SK-N-SH (cell line): ENCODE data around the gene HIPK4. TPM values are rescaled to one million over a fixed set of nuclear protein-coding genes. Genes with fewer than 3 reads are reported as not detected.

Source experiments
- CTCF ChIA-PET: fragments of 300-600, 350-600 bp; formaldehyde crosslinking; extraction: SDS; loops from one replicate; lab custom pipeline; 2021; lab: Yijun Ruan, JAX
- POLR2A ChIA-PET: fragments of 350-600 bp; sonication (Branson Sonifier 250); formaldehyde crosslinking; extraction: SDS; loops from one replicate; lab custom pipeline; 2020; ENCODE audit warnings: antibody characterized with exemption, inconsistent platforms; lab: Yijun Ruan, JAX
- DNase-seq: peaks from one replicate; pipeline ENCODE4 v3.0.0; 2012
- H2AFZ ChIP-seq: fragments of 200-600 bp; sonication (generic); 2 replicates; pipeline ENCODE4 v1.8.1; 2016; ENCODE audit warnings: antibody characterized with exemption, mild to moderate bottlenecking, low read depth
- H3F3A ChIP-seq: fragments of 200-600 bp; sonication (generic); replicated peaks from 2 replicates; pipeline ENCODE3; 2016; ENCODE audit warnings: antibody characterized with exemption, mild to moderate bottlenecking; ENCODE audit not compliant: insufficient read depth
- H3K27ac ChIP-seq, 2 experiments: fragments of 200-500 bp in 1 of 2; fragments of 200-600 bp in 1 of 2; sonication (Bioruptor generic) in 1 of 2; sonication (generic), shearing (Covaris generic) in 1 of 2; 2 replicates each; pipeline versions ENCODE4 v1.5.1 to v1.6.1; 2014 to 2016; ENCODE audit warnings: low read depth in 2 of 2, inconsistent platforms in 1 of 2, low read length in 1 of 2, mild to moderate bottlenecking in 1 of 2, mixed read lengths in 1 of 2
- H3K27me3 ChIP-seq: fragments of 200-600 bp; sonication (generic), shearing (Covaris generic); 2 replicates; pipeline ENCODE4 v1.6.1; 2016; ENCODE audit warnings: mixed run types; ENCODE audit not compliant: insufficient read depth
- H3K36me3 ChIP-seq, 2 experiments: fragments of 200-500 bp in 1 of 2; fragments of 200-600 bp in 1 of 2; sonication (Bioruptor generic) in 1 of 2; sonication (generic) in 1 of 2; replicated peaks in 1 of 2; 2 replicates each; pipeline versions ENCODE3 to v1.5.1; 2014 to 2016; ENCODE audit warnings: low read length in 1 of 2, mild to moderate bottlenecking in 1 of 2; ENCODE audit not compliant: insufficient read depth in 2 of 2, control insufficient read depth in 1 of 2
- H3K4me1 ChIP-seq, 2 experiments: fragments of 200-500 bp in 1 of 2; fragments of 200-600 bp in 1 of 2; sonication (Bioruptor generic) in 1 of 2; sonication (generic), shearing (Covaris generic) in 1 of 2; 2 replicates each; pipeline versions ENCODE4 v1.5.1 to v1.6.1; 2014 to 2016; ENCODE audit warnings: low read depth in 1 of 2, low read length in 1 of 2, mixed run types in 1 of 2; ENCODE audit not compliant: insufficient read depth in 2 of 2, control insufficient read depth in 1 of 2
- H3K4me2 ChIP-seq: fragments of 200-600 bp; sonication (generic), shearing (Covaris generic); 2 replicates; pipeline ENCODE4 v1.6.1; 2017; ENCODE audit warnings: mixed run types
- H3K4me3 ChIP-seq, 2 experiments: fragments of 200-500 bp in 1 of 2; fragments of 200-600 bp in 1 of 2; sonication (Bioruptor generic) in 1 of 2; sonication (generic), shearing (Covaris generic) in 1 of 2; 2 replicates each; pipeline versions ENCODE4 v1.5.1 to v1.8.1; 2014 to 2016; ENCODE audit warnings: low read depth in 2 of 2, inconsistent platforms in 1 of 2, low read length in 1 of 2, mild to moderate bottlenecking in 1 of 2, mixed read lengths in 1 of 2, moderate library complexity in 1 of 2
- H3K79me2 ChIP-seq: fragments of 200-600 bp; sonication (generic); 2 replicates; pipeline ENCODE4 v1.8.1; 2017; ENCODE audit warnings: mild to moderate bottlenecking; ENCODE audit not compliant: insufficient read depth
- H3K9ac ChIP-seq: fragments of 200-600 bp; sonication (generic); 2 replicates; pipeline ENCODE4 v1.6.1; 2017; ENCODE audit warnings: mixed run types
- H3K9me2 ChIP-seq: fragments of 200-600 bp; sonication (generic); 2 replicates; pipeline ENCODE4 v1.6.1; 2017; ENCODE audit warnings: mixed run types
- H3K9me3 ChIP-seq: fragments of 200-600 bp; sonication (generic); 2 replicates; pipeline ENCODE4 v1.6.1; 2017; ENCODE audit warnings: mixed run types, mild to moderate bottlenecking, moderate library complexity
- H4K20me1 ChIP-seq: fragments of 200-600 bp; sonication (generic); 2 replicates; pipeline ENCODE4 v1.6.1; 2017; ENCODE audit warnings: mild to moderate bottlenecking, mixed run types; ENCODE audit not compliant: insufficient read depth
- ELF1 ChIP-seq: IDR thresholded peaks from 2 replicates; pipeline ENCODE4 v1.4.0; 2012
- FOSL2 ChIP-seq: IDR thresholded peaks from 2 replicates; pipeline ENCODE4 v1.4.0; 2012; ENCODE audit warnings: low read depth, mild to moderate bottlenecking, moderate library complexity, borderline replicate concordance
- GATA2 ChIP-seq: sonication (generic); formaldehyde crosslinking; IDR thresholded peaks from 2 replicates; pipeline ENCODE4 v1.5.0; 2020; ENCODE audit warnings: mild to moderate bottlenecking, missing genetic modification reagents
- JUND ChIP-seq: IDR thresholded peaks from 2 replicates; pipeline ENCODE4 v1.4.0; 2012
- MEF2A ChIP-seq: IDR thresholded peaks from 2 replicates; pipeline ENCODE4 v1.4.0; 2012; ENCODE audit warnings: low read depth, borderline replicate concordance
- SMC3 ChIP-seq: IDR thresholded peaks from 2 replicates; pipeline ENCODE4 v1.6.1; 2012; ENCODE audit warnings: low read depth, low read length, improper control_type of control experiment
- TAF1 ChIP-seq: IDR thresholded peaks from 2 replicates; pipeline ENCODE4 v1.6.1; 2012; ENCODE audit warnings: low read depth, mild to moderate bottlenecking, low read length, moderate library complexity, borderline replicate concordance
- TEAD4 ChIP-seq: IDR thresholded peaks from 2 replicates; pipeline ENCODE4 v1.4.0; 2012; ENCODE audit warnings: mild to moderate bottlenecking, borderline replicate concordance; ENCODE audit not compliant: insufficient read depth
- WGBS: methylation state at CpG from one replicate; pipeline ENCODE4 v1.1.6; 2017; ENCODE audit warnings: low lambda C conversion rate; 5-methylcytosine and 5-hydroxymethylcytosine counted together
- polyA plus RNA-seq, 3 experiments: library from polyadenylated mRNA; depleted of rRNA; stranded (reverse); fragments of >200 nt; gene quantifications; 2 replicates each; pipeline ENCODE4 v1.2.3, GENCODE V29; 2012
- TF ChIP-seq, protein P1 (sequence below): IDR thresholded peaks from 2 replicates; pipeline ENCODE4 v1.6.1; 2012; ENCODE audit warnings: mild to moderate bottlenecking, low read depth, low read length, moderate library complexity
- TF ChIP-seq, protein P2 (sequence below): IDR thresholded peaks from 2 replicates; pipeline ENCODE4 v1.4.0; 2012; ENCODE audit warnings: low read depth, borderline replicate concordance

Gene HIPK4
- polyA plus RNA-seq, 1 of the 3 experiments (the other 2 are of a cell fraction): 0.23 TPM

DNA sequence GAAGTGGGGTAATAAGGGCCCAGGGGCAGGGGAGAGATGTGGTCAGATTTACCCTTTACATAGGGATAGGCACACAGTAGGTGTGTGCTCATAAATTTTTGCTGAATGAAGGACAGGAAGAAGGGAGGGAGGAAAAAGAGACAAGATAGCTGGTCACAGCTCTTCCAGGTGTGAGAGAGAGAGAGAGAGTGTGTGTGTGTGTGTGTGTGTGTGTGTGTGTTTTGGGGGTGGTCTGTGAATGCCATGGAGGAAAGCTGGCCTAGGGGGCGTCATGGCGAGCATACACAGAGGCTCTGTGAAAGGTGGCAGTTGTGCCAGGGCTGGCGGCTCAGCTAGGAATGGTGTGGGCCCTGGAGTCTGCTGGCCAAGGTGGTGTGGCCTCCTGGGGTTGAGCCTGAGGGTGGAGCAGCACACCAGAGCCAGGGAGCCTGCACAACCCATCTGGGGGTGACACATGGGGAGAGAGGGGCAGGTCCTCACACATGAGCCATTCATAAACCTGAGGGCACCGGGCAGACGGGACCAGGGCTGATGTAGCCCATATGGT lies 29.2 kb upstream of the HIPK4 start (continued):
- TF ChIP-seq, protein P1, sequence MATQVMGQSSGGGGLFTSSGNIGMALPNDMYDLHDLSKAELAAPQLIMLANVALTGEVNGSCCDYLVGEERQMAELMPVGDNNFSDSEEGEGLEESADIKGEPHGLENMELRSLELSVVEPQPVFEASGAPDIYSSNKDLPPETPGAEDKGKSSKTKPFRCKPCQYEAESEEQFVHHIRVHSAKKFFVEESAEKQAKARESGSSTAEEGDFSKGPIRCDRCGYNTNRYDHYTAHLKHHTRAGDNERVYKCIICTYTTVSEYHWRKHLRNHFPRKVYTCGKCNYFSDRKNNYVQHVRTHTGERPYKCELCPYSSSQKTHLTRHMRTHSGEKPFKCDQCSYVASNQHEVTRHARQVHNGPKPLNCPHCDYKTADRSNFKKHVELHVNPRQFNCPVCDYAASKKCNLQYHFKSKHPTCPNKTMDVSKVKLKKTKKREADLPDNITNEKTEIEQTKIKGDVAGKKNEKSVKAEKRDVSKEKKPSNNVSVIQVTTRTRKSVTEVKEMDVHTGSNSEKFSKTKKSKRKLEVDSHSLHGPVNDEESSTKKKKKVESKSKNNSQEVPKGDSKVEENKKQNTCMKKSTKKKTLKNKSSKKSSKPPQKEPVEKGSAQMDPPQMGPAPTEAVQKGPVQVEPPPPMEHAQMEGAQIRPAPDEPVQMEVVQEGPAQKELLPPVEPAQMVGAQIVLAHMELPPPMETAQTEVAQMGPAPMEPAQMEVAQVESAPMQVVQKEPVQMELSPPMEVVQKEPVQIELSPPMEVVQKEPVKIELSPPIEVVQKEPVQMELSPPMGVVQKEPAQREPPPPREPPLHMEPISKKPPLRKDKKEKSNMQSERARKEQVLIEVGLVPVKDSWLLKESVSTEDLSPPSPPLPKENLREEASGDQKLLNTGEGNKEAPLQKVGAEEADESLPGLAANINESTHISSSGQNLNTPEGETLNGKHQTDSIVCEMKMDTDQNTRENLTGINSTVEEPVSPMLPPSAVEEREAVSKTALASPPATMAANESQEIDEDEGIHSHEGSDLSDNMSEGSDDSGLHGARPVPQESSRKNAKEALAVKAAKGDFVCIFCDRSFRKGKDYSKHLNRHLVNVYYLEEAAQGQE: no peak
- TF ChIP-seq MEF2A (no peak), FOSL2 (no peak), SMC3 (no peak), TEAD4 (no peak), GATA2 (CRISPR knock-in tag) (no peak)
- TF ChIP-seq, all 33 proteins: peak for 0

DNA sequence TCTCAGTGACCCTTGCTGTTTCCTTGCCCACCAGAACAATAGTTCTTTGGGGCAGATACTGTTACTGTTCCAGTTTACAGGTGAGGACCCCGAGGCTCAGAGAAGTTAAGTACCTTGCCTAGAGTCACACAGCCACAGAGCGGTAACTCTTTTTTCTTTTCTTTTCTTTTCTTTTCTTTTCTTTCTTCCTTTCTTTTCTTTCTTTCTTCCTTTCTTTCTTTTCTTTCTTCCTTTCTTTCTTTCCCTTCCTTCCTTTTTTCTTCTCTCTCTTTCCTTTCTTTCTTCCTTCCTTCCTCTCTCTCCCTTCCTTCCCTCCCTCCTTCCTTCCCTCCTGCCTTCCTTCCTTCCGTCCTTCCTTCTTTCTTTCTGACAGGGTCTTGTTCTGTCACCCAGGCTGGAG lies 28.1 kb upstream of the HIPK4 start:
- DNase-seq: no peak
- H3K9me2 ChIP-seq: no peaks in the 10 kb centered on the region
- peaks cover 6 to 10% of the 10 kb centered on the region in 2 experiments; a peak in 3 of 4 replicates for H3K4me1 ChIP-seq
- peaks cover 7 to 11% of the 10 kb centered on the region in 2 experiments for H3K36me3 ChIP-seq
- H3F3A ChIP-seq: peaks cover 26% of the 10 kb centered on the region
- H3K4me2 ChIP-seq: no peak overlapping the region
- peaks cover 16% of the 10 kb centered on the region for H3K79me2 ChIP-seq
- WGBS: 80% methylated on average over 3 of the region's 3 CpGs
- CTCF ChIA-PET: interaction anchor here (0.6 to 1.4 kb wide), 2 partner anchors 27 to 279 kb away, joined by 3 to 4 read pairs; no protein-coding TSS in a partner anchor
- H3K9me3 ChIP-seq: no peaks in the 10 kb centered on the region
- TF ChIP-seq ELF1 (no peak), TAF1 (no peak), JUND (no peak)
- TF ChIP-seq, protein P2, sequence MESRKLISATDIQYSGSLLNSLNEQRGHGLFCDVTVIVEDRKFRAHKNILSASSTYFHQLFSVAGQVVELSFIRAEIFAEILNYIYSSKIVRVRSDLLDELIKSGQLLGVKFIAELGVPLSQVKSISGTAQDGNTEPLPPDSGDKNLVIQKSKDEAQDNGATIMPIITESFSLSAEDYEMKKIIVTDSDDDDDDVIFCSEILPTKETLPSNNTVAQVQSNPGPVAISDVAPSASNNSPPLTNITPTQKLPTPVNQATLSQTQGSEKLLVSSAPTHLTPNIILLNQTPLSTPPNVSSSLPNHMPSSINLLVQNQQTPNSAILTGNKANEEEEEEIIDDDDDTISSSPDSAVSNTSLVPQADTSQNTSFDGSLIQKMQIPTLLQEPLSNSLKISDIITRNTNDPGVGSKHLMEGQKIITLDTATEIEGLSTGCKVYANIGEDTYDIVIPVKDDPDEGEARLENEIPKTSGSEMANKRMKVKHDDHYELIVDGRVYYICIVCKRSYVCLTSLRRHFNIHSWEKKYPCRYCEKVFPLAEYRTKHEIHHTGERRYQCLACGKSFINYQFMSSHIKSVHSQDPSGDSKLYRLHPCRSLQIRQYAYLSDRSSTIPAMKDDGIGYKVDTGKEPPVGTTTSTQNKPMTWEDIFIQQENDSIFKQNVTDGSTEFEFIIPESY: no peak
- no peak overlapping the region for H2AFZ ChIP-seq
- H3K27ac ChIP-seq: no peak overlapping the region
- no peak overlapping the region for H3K4me3 ChIP-seq
- H3K9ac ChIP-seq: no peak overlapping the region
- H4K20me1 ChIP-seq: no peaks in the 10 kb centered on the region
- H3K27me3 ChIP-seq: no peaks in the 10 kb centered on the region
- POLR2A ChIA-PET: no interaction called here
